HUES48 (cell line): ENCODE results near the gene SHISA3.
A peak's percentile ranks its signal among the peaks of the same experiment; 100 is the strongest.

Source experiments
- H3K27ac ChIP-seq: one replicate; pipeline ENCODE4 v1.7.0; 2013; ENCODE audit warnings: low read depth, low read length, inconsistent platforms
- H3K27me3 ChIP-seq: 2 replicates; pipeline ENCODE4 v1.6.1; 2013; ENCODE audit warnings: mild to moderate bottlenecking, low read length; ENCODE audit not compliant: control insufficient read depth, insufficient read depth
- H3K36me3 ChIP-seq: 2 replicates; pipeline ENCODE4 v1.6.1; 2013; ENCODE audit warnings: low read length; ENCODE audit not compliant: control insufficient read depth, insufficient read depth
- H3K4me1 ChIP-seq: 2 replicates; pipeline ENCODE4 v1.6.1; 2013; ENCODE audit warnings: mild to moderate bottlenecking, low read length; ENCODE audit not compliant: control insufficient read depth, insufficient read depth
- H3K4me3 ChIP-seq: 2 replicates; pipeline ENCODE4 v1.5.1; 2013; ENCODE audit warnings: mild to moderate bottlenecking, low read depth, low read length
- H3K9ac ChIP-seq: 2 replicates; pipeline ENCODE4 v1.6.1; 2013; ENCODE audit warnings: mild to moderate bottlenecking, low read depth, low read length, moderate library complexity
- H3K9me3 ChIP-seq: 2 replicates; pipeline ENCODE4 v1.6.1; 2013; ENCODE audit warnings: low read length; ENCODE audit not compliant: control insufficient read depth, insufficient read depth

The SHISA3 gene

GRCh38 chr4:42396752-42397634 is at the start of gene SHISA3:
Gene SHISA3 (plus strand): TSS chr4:42397488. CDS start chr4:42398057, 569 bp downstream.
- Histone ChIP-seq H3K4me3 (peak within 1 kb of the TSS; percentile 67), H3K36me3 (no peaks in the 10 kb centered on the region), H3K27ac (no peak within 1 kb of the TSS), H3K9ac (no peak within 1 kb of the TSS; the same call in 1 of the 2 replicates), H3K27me3 (peaks cover 75% of the 10 kb centered on the region), H3K4me1 (peaks cover 36% of the 10 kb centered on the region), H3K9me3 (no peaks in the 10 kb centered on the region)

- no peaks in the 10 kb centered on the region for H3K27me3 ChIP-seq
- no peaks in the 10 kb centered on the region for H3K36me3 ChIP-seq
- H3K4me1 ChIP-seq: no peaks in the 10 kb centered on the region
- no peak overlapping the region for H3K4me3 ChIP-seq
- H3K27ac ChIP-seq: no peak overlapping the region
- no peak overlapping the region for H3K9ac ChIP-seq
- no peaks in the 10 kb centered on the region for H3K9me3 ChIP-seq
Measured at GRCh38 chr4:42348247-42348646, 49.0 kb upstream of the SHISA3 start.

DNA sequence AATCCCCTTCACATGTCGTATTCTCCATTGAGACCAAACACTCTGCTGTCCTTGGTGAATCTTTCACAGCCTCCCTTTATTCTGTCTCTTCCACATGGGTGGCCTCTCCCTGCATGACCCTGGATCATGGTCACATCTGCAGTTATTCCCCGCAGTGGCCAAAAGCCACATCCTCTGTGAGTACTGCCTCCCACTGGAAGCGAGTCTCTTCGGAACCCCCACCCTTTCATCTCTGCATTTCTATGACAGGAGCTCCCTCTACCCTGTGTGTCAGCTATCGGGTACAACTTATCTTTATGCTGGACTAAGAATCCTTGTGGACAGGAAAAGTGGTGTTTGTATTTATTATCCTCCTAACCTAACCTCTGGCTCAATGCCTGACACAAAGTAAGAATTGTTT is 48.6 kb upstream of the SHISA3 start:
- no peaks in the 10 kb centered on the region for H3K4me1 ChIP-seq
- H3K9ac ChIP-seq: no peak overlapping the region
- no peaks in the 10 kb centered on the region for H3K36me3 ChIP-seq
- no peaks in the 10 kb centered on the region for H3K9me3 ChIP-seq
- H3K27ac ChIP-seq: no peak overlapping the region
- H3K4me3 ChIP-seq: no peak overlapping the region
- no peaks in the 10 kb centered on the region for H3K27me3 ChIP-seq

DNA sequence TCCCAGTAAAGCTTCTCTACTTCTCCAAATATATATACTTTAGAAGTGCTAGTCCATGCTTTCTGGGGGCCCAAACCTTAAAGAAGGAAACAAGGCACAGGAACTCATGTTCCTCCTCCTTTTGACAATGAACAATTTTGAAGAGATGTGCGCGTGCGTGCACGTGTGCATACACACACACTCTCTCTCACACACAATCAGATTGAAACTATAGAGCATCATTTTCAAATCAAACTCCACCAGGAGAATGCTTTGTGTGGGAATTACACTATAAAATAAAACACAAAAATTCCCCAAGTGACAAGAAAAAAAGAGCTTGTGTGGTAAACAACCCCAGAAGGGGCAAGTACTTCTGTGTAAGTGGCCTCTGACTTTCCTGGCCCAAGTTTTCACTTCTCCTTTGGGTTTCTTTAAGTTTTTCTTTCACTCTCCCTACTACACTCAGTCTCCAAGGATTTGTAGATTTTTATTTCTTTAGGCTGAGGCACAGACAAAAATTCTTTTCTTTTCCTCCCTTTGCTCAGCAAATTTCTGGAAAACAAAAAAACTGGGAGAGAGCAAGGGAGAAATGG is 46.6 kb upstream of the SHISA3 start:
- no peak overlapping the region for H3K4me3 ChIP-seq
- no peak overlapping the region for H3K9ac ChIP-seq
- H3K9me3 ChIP-seq: no peaks in the 10 kb centered on the region
- H3K27me3 ChIP-seq: no peaks in the 10 kb centered on the region
- H3K27ac ChIP-seq: no peak overlapping the region
- H3K36me3 ChIP-seq: no peaks in the 10 kb centered on the region
- H3K4me1 ChIP-seq: no peaks in the 10 kb centered on the region

- H3K27me3 ChIP-seq: no peaks in the 10 kb centered on the region
- no peak overlapping the region for H3K27ac ChIP-seq
- H3K9ac ChIP-seq: no peak overlapping the region
- no peaks in the 10 kb centered on the region for H3K36me3 ChIP-seq
- H3K4me3 ChIP-seq: no peak overlapping the region
- no peaks in the 10 kb centered on the region for H3K9me3 ChIP-seq
- H3K4me1 ChIP-seq: no peaks in the 10 kb centered on the region
Measured at GRCh38 chr4:42352049-42352448, 45.2 kb upstream of the SHISA3 start.

DNA sequence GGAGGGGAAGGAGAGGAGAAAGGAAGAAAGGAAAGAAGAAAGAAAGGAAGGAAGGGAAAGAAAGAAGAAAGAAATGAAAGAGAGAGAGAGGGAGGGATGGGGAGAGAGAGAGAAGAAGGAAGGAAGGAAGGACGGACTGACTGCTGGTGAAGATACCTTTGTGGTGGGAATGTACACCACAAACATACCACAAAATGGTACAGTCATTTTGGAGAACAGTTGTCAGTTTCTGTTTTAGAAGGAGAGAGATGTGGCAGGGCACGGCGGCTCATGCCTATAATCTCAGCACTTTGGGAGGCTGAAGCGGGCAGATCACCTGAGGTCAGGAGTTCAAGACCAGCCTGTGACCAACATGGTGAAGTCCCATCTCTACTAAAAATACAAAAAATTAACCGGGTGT is 40.0 kb upstream of the SHISA3 start:
- no peak overlapping the region for H3K27ac ChIP-seq
- H3K4me3 ChIP-seq: no peak overlapping the region
- H3K36me3 ChIP-seq: no peaks in the 10 kb centered on the region
- H3K9ac ChIP-seq: no peak overlapping the region
- H3K9me3 ChIP-seq: no peaks in the 10 kb centered on the region
- no peaks in the 10 kb centered on the region; the same call in 1 of the 2 replicates for H3K27me3 ChIP-seq
- no peaks in the 10 kb centered on the region for H3K4me1 ChIP-seq

DNA sequence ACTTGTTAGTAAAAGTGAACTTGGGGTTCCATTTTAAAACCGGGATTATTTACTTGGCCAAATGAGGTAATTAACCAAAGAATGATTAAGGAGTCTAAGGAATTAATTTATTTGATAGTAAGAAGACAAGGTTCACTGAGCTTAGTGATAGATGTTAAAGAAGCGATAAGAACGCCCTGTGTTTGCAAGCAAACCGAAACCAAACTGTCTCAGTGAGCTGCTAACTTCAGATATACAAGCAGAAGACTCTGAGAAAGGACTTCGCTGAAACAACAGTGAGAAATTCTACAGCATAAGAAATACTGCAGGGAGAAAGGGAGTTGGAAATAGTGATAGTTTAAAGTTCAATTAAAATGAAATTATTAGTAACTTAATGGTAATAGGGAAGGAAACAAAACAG is 37.6 kb upstream of the SHISA3 start:
- H3K4me1 ChIP-seq: no peaks in the 10 kb centered on the region
- no peaks in the 10 kb centered on the region for H3K9me3 ChIP-seq
- no peak overlapping the region for H3K27ac ChIP-seq
- no peak overlapping the region for H3K4me3 ChIP-seq
- no peak overlapping the region for H3K9ac ChIP-seq
- no peaks in the 10 kb centered on the region; the same call in 1 of the 2 replicates for H3K27me3 ChIP-seq
- H3K36me3 ChIP-seq: no peaks in the 10 kb centered on the region

DNA sequence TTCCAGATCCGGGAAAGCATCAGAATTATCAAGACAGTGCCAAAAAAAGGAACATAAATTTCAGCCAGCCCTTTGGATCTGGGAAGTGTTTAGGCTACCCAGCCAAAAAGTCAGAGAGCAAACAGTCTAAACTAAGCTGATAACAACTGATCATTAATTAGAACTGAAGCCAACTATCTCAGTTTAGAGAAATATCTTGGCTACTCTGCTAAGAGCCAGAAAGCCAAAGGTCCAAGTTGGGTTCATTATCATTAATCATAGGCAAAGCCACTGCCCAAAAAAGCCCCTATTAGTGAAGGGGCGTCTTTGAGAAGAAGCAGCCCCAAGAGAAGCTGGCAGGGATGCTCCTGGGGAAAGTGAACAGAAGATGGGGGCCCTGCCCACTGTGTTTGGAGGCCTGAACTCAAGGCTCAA is 37.0 kb upstream of the SHISA3 start:
- no peak overlapping the region for H3K27ac ChIP-seq
- H3K27me3 ChIP-seq: no peaks in the 10 kb centered on the region; the same call in 1 of the 2 replicates
- H3K9me3 ChIP-seq: no peaks in the 10 kb centered on the region
- no peaks in the 10 kb centered on the region for H3K4me1 ChIP-seq
- H3K9ac ChIP-seq: no peak overlapping the region
- H3K4me3 ChIP-seq: no peak overlapping the region
- H3K36me3 ChIP-seq: no peaks in the 10 kb centered on the region

DNA sequence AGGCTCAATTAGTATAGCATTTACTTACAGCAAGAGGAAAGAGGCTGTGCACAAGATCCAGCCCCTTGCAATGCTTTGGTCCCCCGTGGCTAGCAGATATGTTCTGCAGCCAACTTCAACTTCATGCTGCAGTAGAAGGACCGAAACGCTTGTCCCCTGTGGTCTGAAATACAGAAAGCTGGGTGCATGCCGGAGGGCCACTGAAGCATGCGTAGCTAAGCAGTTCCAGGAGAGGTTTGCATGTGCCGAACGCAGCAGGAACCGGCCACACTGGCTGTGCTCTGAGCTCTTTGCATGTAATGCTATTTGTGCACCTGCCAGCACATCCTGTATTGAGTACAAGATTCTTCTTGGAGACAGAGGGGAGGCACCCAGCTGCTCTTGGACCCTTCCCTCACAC is 35.8 kb upstream of the SHISA3 start:
- H3K27ac ChIP-seq: no peak overlapping the region
- H3K9me3 ChIP-seq: no peaks in the 10 kb centered on the region
- no peak overlapping the region for H3K4me3 ChIP-seq

DNA sequence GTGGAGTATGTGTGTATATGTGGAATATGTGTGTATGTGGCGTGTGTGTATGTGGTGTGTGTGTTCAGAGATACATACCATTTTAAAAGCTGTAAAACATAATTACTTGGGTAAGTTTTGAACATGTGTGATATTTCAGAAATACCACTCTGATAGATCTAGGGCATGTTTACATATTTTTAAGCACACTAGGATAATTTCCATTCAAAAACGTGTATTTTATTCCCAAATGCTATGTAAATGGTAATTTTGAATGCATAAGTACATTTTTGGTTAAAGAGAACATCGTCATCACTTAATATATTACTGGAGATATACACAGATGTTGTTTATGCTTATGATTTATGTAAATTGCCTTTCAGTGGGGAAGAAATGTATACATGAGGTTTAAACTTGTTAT is 34.7 kb upstream of the SHISA3 start:
- no peak overlapping the region for H3K27ac ChIP-seq
- no peak overlapping the region for H3K4me3 ChIP-seq
- no peak overlapping the region for H3K9ac ChIP-seq
- no peaks in the 10 kb centered on the region for H3K4me1 ChIP-seq
- H3K9me3 ChIP-seq: no peaks in the 10 kb centered on the region
- H3K36me3 ChIP-seq: no peaks in the 10 kb centered on the region
- no peaks in the 10 kb centered on the region; the same call in 1 of the 2 replicates for H3K27me3 ChIP-seq

More for the DNA sequence above, 35.8 kb upstream of the SHISA3 start:
- H3K9ac ChIP-seq: no peak overlapping the region
- H3K27me3 ChIP-seq: no peaks in the 10 kb centered on the region; the same call in 1 of the 2 replicates
- no peaks in the 10 kb centered on the region for H3K4me1 ChIP-seq
- H3K36me3 ChIP-seq: no peaks in the 10 kb centered on the region

GRCh38 chr4:42363614-42364013 is 33.7 kb upstream of the SHISA3 start:
- H3K4me1 ChIP-seq: no peaks in the 10 kb centered on the region
- no peak overlapping the region for H3K4me3 ChIP-seq
- no peaks in the 10 kb centered on the region; the same call in 1 of the 2 replicates for H3K27me3 ChIP-seq
- H3K27ac ChIP-seq: no peak overlapping the region
- no peaks in the 10 kb centered on the region for H3K9me3 ChIP-seq
- no peaks in the 10 kb centered on the region for H3K36me3 ChIP-seq
- no peak overlapping the region for H3K9ac ChIP-seq
